Measurements from ENCODE around the gene KLRC2.
"Not testable (repeated sequence)": the region's sequence is repeated elsewhere in the genome, so short reads cannot be mapped to it uniquely, and the experiment has no call there.

- TF ChIP-seq, protein P1, sequence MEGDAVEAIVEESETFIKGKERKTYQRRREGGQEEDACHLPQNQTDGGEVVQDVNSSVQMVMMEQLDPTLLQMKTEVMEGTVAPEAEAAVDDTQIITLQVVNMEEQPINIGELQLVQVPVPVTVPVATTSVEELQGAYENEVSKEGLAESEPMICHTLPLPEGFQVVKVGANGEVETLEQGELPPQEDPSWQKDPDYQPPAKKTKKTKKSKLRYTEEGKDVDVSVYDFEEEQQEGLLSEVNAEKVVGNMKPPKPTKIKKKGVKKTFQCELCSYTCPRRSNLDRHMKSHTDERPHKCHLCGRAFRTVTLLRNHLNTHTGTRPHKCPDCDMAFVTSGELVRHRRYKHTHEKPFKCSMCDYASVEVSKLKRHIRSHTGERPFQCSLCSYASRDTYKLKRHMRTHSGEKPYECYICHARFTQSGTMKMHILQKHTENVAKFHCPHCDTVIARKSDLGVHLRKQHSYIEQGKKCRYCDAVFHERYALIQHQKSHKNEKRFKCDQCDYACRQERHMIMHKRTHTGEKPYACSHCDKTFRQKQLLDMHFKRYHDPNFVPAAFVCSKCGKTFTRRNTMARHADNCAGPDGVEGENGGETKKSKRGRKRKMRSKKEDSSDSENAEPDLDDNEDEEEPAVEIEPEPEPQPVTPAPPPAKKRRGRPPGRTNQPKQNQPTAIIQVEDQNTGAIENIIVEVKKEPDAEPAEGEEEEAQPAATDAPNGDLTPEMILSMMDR (IDR thresholded peaks at IDR 0.05), result not testable (repeated sequence)
- not testable (repeated sequence) for TF ChIP-seq POLR2A (IDR thresholded peaks at IDR 0.05)
These were observed 37.0 kb upstream of the KLRC2 start for GRCh38 chr12:10472808-10473207.
